IgD-negative memory B cell (primary cell): ENCODE data around the gene PRAC2. TPM values are rescaled to one million over a fixed set of nuclear protein-coding genes. Genes with fewer than 3 reads are reported as not detected.

Source experiments
- H3K27ac Mint-ChIP-seq, 3 donors: one replicate each; pipeline ENCODE4 v1.8.0; 2020 to 2022; ENCODE audit warnings: mild to moderate bottlenecking in 3 of 3, mixed read lengths in 3 of 3, moderate library complexity in 1 of 3
- H3K27me3 Mint-ChIP-seq: one replicate; pipeline ENCODE4 v1.8.0; 2021; ENCODE audit warnings: mixed read lengths
- H3K36me3 Mint-ChIP-seq: one replicate; pipeline ENCODE4 v1.8.0; 2020; ENCODE audit warnings: mild to moderate bottlenecking, mixed read lengths
- H3K4me1 Mint-ChIP-seq, 3 donors: one replicate each; pipeline ENCODE4 v1.8.0; 2020 to 2022; ENCODE audit warnings: mixed read lengths in 3 of 3, mild to moderate bottlenecking in 1 of 3
- H3K4me3 Mint-ChIP-seq, 4 donors: one replicate each; pipeline ENCODE4 v1.8.0; 2020 to 2022; ENCODE audit warnings: mild to moderate bottlenecking in 4 of 4, mixed read lengths in 4 of 4, moderate library complexity in 3 of 4
- H3K9me3 Mint-ChIP-seq, 3 donors: one replicate each; pipeline ENCODE4 v1.8.0; 2020 to 2021; ENCODE audit warnings: mixed read lengths in 3 of 3, mild to moderate bottlenecking in 1 of 3
- polyA plus RNA-seq: library from polyadenylated mRNA; unstranded; fragments of 300-500 nt; fragmentation: Illumina TruSeq; gene quantifications from one replicate; pipeline ENCODE4 v1.2.3, GENCODE V29; 2021

Gene PRAC2
- polyA plus RNA-seq, 1 donor from 2014 or later = not detected

DNA sequence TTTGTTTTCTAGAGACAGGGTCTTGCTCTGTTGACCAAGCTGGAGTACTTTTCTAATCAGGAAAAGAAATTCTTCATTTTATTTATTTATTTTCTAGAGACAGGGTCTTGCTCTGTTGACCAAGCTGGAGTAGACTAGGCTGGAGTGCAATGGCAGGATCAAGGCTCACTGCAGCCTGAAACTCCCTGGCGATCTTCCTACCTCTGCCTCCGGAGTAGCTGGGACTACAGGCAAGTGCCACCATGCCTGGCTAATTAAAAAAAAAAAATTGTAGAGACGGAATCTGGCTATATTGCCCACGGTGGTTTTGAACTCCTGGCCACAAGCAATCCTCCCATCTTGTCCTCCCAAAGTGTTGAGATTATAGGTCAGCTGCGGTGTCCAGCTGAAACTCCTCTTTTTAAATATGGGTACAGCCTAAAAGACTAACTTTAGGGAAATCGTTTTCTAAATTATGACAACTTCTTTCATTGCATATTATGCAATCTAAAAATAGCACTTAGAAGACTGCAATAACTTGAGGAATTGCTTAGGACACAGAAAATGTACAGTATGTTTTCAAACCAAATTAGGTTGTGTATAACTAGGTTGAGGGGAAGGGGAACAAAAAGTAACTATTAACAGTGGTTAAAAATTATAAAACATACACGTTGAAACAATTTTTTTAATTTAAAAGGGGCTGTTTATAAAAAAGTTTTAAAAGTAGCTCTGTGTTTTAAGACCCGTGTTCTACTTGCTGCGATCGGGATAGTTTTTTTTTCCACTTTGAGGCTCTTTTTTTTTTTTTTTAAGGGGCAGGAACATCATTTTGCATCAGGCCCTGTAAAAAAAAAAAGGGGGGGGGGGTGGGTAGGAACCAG lies 5.4 kb upstream of the PRAC2 start:
- Mint-ChIP-seq H3K27ac (peak overlapping the region; percentile 90 to 94 (median 92)), H3K9me3 (peaks cover 0 to 8% (median 3%) of the 10 kb centered on the region in 3 donors), H3K4me1 (peaks cover 0 to 12% (median 0%) of the 10 kb centered on the region in 3 donors), H3K4me3 (peak overlapping the region in 1 of 4 donors; percentile 60), H3K36me3 (no peaks in the 10 kb centered on the region), H3K27me3 (peaks cover 70% of the 10 kb centered on the region)

GRCh38 chr17:48718227-48718760 lies 4.7 kb upstream of the PRAC2 start:
- Mint-ChIP-seq H3K4me1 (peaks cover 0 to 12% (median 0%) of the 10 kb centered on the region in 3 donors), H3K27ac (peak overlapping the region; percentile 86 to 94 (median 92)), H3K9me3 (peaks cover 0 to 8% (median 3%) of the 10 kb centered on the region in 3 donors), H3K27me3 (peaks cover 74% of the 10 kb centered on the region), H3K4me3 (peak overlapping the region in 2 of 4 donors; percentile 28 to 55), H3K36me3 (no peaks in the 10 kb centered on the region)

DNA sequence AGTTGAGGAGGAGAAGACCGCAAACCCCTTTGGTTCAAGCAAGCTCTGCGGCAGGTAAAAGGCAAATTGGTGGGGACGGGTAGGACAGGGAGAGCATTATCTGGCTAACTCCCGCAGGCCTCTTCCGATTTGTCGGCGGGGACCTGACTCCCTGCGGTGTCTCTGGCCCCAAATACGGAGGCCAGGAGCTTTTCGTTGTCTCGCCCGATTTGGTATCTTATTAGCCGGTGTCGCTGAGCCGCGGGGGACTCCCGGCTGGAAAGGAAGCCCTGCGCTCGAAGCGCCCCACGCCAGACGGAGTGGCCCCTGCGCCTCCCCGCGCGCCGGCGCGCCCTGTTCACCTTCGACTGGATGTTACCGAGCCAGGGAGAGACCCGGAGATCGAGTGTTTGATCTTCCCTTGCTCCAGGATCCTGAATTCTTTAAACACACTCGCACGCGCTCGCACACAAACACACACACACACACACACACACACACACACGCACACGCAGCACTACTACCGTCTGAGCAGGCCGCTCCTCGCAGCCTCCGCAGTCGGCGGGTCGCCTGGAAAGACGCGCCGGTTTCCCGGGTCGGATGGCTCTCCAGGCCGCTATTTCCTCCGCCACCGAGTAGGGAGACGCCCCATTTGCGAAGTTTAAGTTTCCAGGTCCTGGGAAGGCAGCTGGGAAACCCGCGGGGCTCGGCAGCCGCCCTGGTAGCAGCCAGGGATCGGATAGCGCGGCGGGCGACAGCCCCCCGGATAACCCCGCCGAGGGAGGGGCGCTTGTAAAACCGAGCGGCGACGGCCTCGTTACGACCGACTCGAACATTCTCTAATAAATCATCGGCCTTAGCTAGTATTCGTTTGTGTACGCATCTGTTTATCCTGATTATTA lies 4.0 kb upstream of the PRAC2 start:
- Mint-ChIP-seq H3K27me3 (peaks cover 75% of the 10 kb centered on the region), H3K9me3 (peaks cover 0 to 8% (median 3%) of the 10 kb centered on the region in 3 donors), H3K4me1 (peaks cover 0 to 16% (median 4%) of the 10 kb centered on the region in 3 donors), H3K4me3 (peak overlapping the region in 2 of 4 donors; percentile 55 to 74), H3K36me3 (no peaks in the 10 kb centered on the region), H3K27ac (peak overlapping the region; percentile 86 to 94 (median 92))

DNA sequence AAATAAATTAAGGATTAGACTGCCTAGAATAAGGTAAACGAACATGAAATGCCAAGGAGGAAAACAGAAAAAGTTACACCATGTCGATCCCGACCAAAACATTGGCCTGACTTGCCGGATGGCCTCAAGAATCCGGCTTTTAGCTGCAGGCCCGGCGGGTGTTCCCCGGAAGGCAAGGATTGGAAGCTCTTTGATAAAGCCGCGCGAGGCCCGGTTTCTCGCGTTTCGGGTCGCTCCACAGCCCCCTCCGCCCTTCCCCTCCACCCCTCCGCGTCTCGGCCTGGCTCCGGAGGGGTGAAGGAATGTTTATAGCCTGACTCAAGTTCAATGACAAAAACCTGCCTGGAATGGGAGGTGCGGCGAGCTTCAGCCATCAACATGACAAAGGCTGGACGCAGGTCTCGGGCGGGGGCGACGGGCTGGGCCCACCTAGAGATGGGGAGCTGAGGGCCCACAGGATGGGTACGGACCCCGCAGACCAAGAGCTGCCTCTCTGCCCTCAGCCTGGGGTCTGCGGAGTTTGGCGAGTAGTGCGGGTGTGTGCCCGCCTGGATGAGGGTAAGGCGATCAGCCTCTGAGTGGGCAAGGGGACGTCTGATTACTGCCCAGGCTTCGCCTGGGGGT lies 3.2 kb upstream of the PRAC2 start:
- H3K27ac Mint-ChIP-seq = peak overlapping the region; percentile 70 to 92 (median 84)
- peaks cover 0 to 8% (median 3%) of the 10 kb centered on the region in 3 donors for H3K9me3 Mint-ChIP-seq
- peaks cover 4 to 24% (median 9%) of the 10 kb centered on the region in 3 donors for H3K4me1 Mint-ChIP-seq
- H3K27me3 Mint-ChIP-seq = peaks cover 77% of the 10 kb centered on the region
- no peaks in the 10 kb centered on the region for H3K36me3 Mint-ChIP-seq
- H3K4me3 Mint-ChIP-seq = peak overlapping the region in 2 of 4 donors; percentile 60 to 74

GRCh38 chr17:48720266-48721008 lies 2.5 kb upstream of the PRAC2 start:
- Mint-ChIP-seq H3K36me3 (no peaks in the 10 kb centered on the region), H3K9me3 (peaks cover 0 to 8% (median 5%) of the 10 kb centered on the region in 3 donors), H3K27me3 (peaks cover 77% of the 10 kb centered on the region), H3K27ac (peak overlapping the region; percentile 70 to 92 (median 84)), H3K4me3 (peak overlapping the region in 3 of 4 donors; percentile 34 to 60 (median 56)), H3K4me1 (peaks cover 5 to 24% (median 14%) of the 10 kb centered on the region in 3 donors)

GRCh38 chr17:48721009-48721402 lies 2.0 kb upstream of the PRAC2 start:
- peak overlapping the region in 1 of 4 donors; percentile 34 for H3K4me3 Mint-ChIP-seq
- peak overlapping the region in 2 of 3 donors; percentile 84 to 92 for H3K27ac Mint-ChIP-seq
- H3K36me3 Mint-ChIP-seq = no peaks in the 10 kb centered on the region
- H3K27me3 Mint-ChIP-seq = peaks cover 79% of the 10 kb centered on the region
- peaks cover 5 to 24% (median 14%) of the 10 kb centered on the region in 3 donors for H3K4me1 Mint-ChIP-seq
- H3K9me3 Mint-ChIP-seq = peaks cover 0 to 8% (median 5%) of the 10 kb centered on the region in 3 donors

- peaks cover 5 to 24% (median 14%) of the 10 kb centered on the region in 3 donors for H3K4me1 Mint-ChIP-seq
- H3K4me3 Mint-ChIP-seq = peak within 1 kb of the TSS; percentile 21 to 38 (median 34)
- H3K9me3 Mint-ChIP-seq = peaks cover 0 to 8% (median 8%) of the 10 kb centered on the region in 3 donors
- H3K27me3 Mint-ChIP-seq = peaks cover 88% of the 10 kb centered on the region
- peak within 1 kb of the TSS; percentile 39 to 92 (median 84) for H3K27ac Mint-ChIP-seq
- no peaks in the 10 kb centered on the region for H3K36me3 Mint-ChIP-seq
Measured at GRCh38 chr17:48722201-48722907, 631 bp upstream of the PRAC2 start, which contains the start of gene PRAC1. TSS of gene PRAC1 (minus strand) at chr17:48722518. CDS start at chr17:48722392, 126 bp downstream.

GRCh38 chr17:48723423-48724250 lies 652 bp downstream of the PRAC2 start:
- peak overlapping the region; percentile 89 to 92 (median 90) for H3K27ac Mint-ChIP-seq
- peak overlapping the region; percentile 38 to 86 (median 82) for H3K4me3 Mint-ChIP-seq
- H3K9me3 Mint-ChIP-seq = peaks cover 0 to 8% (median 8%) of the 10 kb centered on the region in 3 donors
- H3K4me1 Mint-ChIP-seq = peaks cover 5 to 20% (median 14%) of the 10 kb centered on the region in 3 donors
- H3K36me3 Mint-ChIP-seq = no peaks in the 10 kb centered on the region
- H3K27me3 Mint-ChIP-seq = peaks cover 90% of the 10 kb centered on the region

DNA sequence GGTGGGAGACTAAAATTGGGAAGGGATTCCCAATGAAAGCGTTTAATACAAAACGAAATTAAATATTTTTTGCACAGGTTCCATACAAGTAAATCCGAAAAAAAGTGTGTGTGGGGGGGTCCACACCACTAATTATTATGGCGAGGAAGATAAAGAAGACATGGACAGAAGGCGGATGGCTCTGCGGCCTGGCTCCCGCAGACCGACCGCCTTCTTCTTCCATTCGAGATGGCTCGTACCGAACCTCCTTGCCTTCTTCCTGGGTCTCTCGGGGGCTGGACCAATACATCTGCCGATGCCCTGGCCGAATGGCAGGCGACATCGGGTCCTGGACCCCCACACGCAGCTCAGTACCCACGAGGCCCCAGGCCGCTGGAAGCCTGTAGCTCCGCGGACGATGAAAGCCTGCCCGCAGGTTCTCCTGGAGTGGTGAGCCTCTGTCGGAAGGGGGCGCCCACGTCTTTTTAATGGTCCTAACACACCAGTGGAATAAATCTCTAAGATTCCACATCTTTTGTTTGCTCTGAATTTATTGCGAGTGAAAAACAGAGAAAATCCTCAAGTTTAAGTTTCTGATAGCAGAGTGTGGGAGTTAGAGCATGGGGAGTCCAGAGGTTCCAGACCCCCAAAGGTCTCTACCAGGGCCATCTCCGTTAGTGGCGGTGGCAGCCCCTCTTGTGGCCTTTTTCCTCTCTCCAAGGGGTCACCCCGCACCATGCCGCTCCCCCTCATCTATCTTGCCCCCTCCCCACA lies 1.4 kb downstream of the PRAC2 start:
- H3K27me3 Mint-ChIP-seq = peaks cover 87% of the 10 kb centered on the region
- H3K36me3 Mint-ChIP-seq = no peaks in the 10 kb centered on the region
- peaks cover 0 to 8% (median 8%) of the 10 kb centered on the region in 3 donors for H3K9me3 Mint-ChIP-seq
- peak overlapping the region; percentile 89 to 92 (median 90) for H3K27ac Mint-ChIP-seq
- H3K4me1 Mint-ChIP-seq = peaks cover 6 to 20% (median 15%) of the 10 kb centered on the region in 3 donors
- peak overlapping the region; percentile 46 to 86 (median 82) for H3K4me3 Mint-ChIP-seq

- Mint-ChIP-seq H3K36me3 (no peaks in the 10 kb centered on the region), H3K27me3 (peaks cover 84% of the 10 kb centered on the region), H3K4me3 (peak overlapping the region in 3 of 4 donors; percentile 45 to 86 (median 81)), H3K9me3 (peaks cover 0 to 8% (median 8%) of the 10 kb centered on the region in 3 donors), H3K4me1 (peaks cover 7 to 20% (median 15%) of the 10 kb centered on the region in 3 donors), H3K27ac (peak overlapping the region; percentile 89 to 92 (median 90))
Measured at GRCh38 chr17:48725004-48725287, 2.0 kb downstream of the PRAC2 start.

DNA sequence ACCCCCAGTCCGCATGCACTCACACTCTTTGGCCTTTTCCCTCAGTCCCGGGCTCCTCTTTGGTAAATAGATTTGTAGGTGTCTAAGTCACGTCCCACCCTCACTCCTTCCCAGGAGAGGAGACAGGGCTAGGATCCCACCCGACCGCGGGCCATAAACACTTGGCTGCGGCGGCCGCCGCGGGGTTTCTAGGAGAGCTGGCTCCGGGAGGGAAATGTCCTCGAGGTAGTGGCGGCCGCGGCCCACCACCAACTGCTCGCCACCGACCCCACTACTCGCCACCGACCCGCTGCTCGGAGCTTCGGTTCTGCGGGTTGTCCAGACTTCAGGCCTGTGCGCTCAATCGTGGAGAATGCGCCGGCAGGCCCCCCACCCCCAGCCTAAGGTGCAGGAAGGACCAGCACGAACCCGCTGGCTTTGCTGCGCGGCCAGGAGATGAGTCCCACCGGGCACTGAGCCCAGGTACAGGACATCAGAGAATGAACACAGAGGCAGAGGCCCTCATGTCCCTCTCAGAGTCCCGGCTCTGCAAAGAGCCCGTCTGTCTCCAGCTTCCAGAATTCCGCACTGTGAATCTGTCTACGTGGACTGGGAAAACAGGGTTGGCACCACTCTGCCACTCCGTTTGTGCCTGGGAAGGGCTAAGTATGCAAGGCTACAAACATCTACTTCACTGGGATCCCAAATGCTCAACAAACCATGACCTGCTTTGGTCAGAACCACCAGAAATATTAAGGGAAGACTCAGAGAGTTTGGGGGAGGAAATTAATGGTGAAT lies 2.5 kb downstream of the PRAC2 start:
- peak overlapping the region in 3 of 4 donors; percentile 13 to 79 (median 45) for H3K4me3 Mint-ChIP-seq
- peaks cover 83% of the 10 kb centered on the region for H3K27me3 Mint-ChIP-seq
- no peaks in the 10 kb centered on the region for H3K36me3 Mint-ChIP-seq
- peaks cover 7 to 20% (median 15%) of the 10 kb centered on the region in 3 donors for H3K4me1 Mint-ChIP-seq
- H3K27ac Mint-ChIP-seq = peak overlapping the region; percentile 55 to 92 (median 90)
- H3K9me3 Mint-ChIP-seq = peaks cover 0 to 8% (median 4%) of the 10 kb centered on the region in 3 donors
